HepG2 (cell line): Measurements from ENCODE around the gene COL4A2. TPM values are rescaled to one million over a fixed set of nuclear protein-coding genes. Genes with fewer than 3 reads are reported as not detected.

Experiments used
- ATAC-seq: fragments of 200-7000 bp; cut with Tn5 transposase; 3 replicates; pipeline ENCODE4 v1.9.1; 2020; ENCODE audit warnings: mild to moderate bottlenecking, moderate library complexity
- BruUV-seq: library from RNA; stranded (reverse); fragments of 400-500 nt; replicated peaks from 2 replicates; lab custom pipeline; 2021; lab: Mats Ljungman, UMichigan
- CTCF ChIA-PET: fragments of 300-600 bp; formaldehyde crosslinking; extraction: SDS; loops from one replicate; lab custom pipeline; 2021; ENCODE audit warnings: low total read pairs, inconsistent platforms, low intra/inter-chr PET ratio; lab: Yijun Ruan, JAX
- POLR2A ChIA-PET: fragments of 350-600 bp; sonication (Branson Sonifier 250); formaldehyde crosslinking; loops from one replicate; lab custom pipeline; 2020; ENCODE audit warnings: antibody characterized with exemption, inconsistent platforms; lab: Yijun Ruan, JAX
- DNase-seq: peaks from one replicate; pipeline ENCODE4 v3.0.0-alpha.2; 2015; ENCODE audit warnings: low spot score
- FAIRE-seq: peaks from 3 replicates; lab custom pipeline; 2011; peaks lifted over from hg19 to GRCh38; lab: Jason Lieb, UNC
- H2AFZ ChIP-seq: one replicate; pipeline ENCODE4 v1.6.1; 2011; ENCODE audit warnings: low read length, inconsistent platforms
- H3K27ac ChIP-seq: fragments of 300-600 bp; 3 replicates; pipeline ENCODE4 v1.8.0; 2011; ENCODE audit warnings: mixed run types, mild to moderate bottlenecking, mixed read lengths, low read length, inconsistent platforms; ENCODE audit not compliant: insufficient read depth; ENCODE audit errors: extremely low read length
- H3K27me3 ChIP-seq, 2 experiments: fragments of 200-600 bp in 1 of 2; 2 replicates in 1 of 2; 3 replicates in 1 of 2; pipeline versions ENCODE4 v1.6.0 to v1.8.0; 2011; ENCODE audit warnings: low read length in 2 of 2, mild to moderate bottlenecking in 2 of 2, moderate library complexity in 2 of 2, inconsistent platforms in 1 of 2; ENCODE audit not compliant: insufficient read depth in 2 of 2, control insufficient read depth in 1 of 2
- H3K36me3 ChIP-seq, 2 experiments: fragments of 200-600 bp in 1 of 2; replicated peaks in 1 of 2; 2 replicates in 1 of 2; 3 replicates in 1 of 2; pipeline versions ENCODE4 v1.5.1 to v1.8.0; 2011; ENCODE audit warnings: low read length in 2 of 2, inconsistent platforms in 1 of 2; ENCODE audit not compliant: insufficient read depth in 2 of 2, control insufficient read depth in 1 of 2
- H3K4me1 ChIP-seq: 2 replicates; pipeline ENCODE4 v1.5.1; 2012; ENCODE audit warnings: low read length, inconsistent platforms; ENCODE audit not compliant: insufficient read depth
- H3K4me2 ChIP-seq: 2 replicates; pipeline ENCODE4 v1.6.0; 2011; ENCODE audit warnings: low read depth, low read length, inconsistent platforms
- H3K4me3 ChIP-seq, 3 experiments: fragments of 200-600 bp in 1 of 3; sonication (generic), shearing (Covaris generic) in 1 of 3; replicated peaks in 1 of 3; 2 replicates each; pipeline ENCODE4 v1.5.1; 2011 to 2016; ENCODE audit warnings: low read length in 3 of 3, inconsistent platforms in 2 of 3, low read depth in 2 of 3, mild to moderate bottlenecking in 2 of 3, control low read depth in 1 of 3, mixed read lengths in 1 of 3; ENCODE audit not compliant: insufficient read depth in 1 of 3
- H3K79me2 ChIP-seq: one replicate; pipeline ENCODE4 v1.6.1; 2011; ENCODE audit warnings: low read length, inconsistent platforms; ENCODE audit not compliant: insufficient read depth
- H3K9ac ChIP-seq: 2 replicates; pipeline ENCODE4 v1.6.0; 2011; ENCODE audit warnings: mild to moderate bottlenecking, low read depth, low read length, inconsistent platforms; ENCODE audit not compliant: insufficient read depth
- H3K9me3 ChIP-seq: 2 replicates; pipeline ENCODE4 v1.5.1; 2012; ENCODE audit warnings: mild to moderate bottlenecking, low read length
- H4K20me1 ChIP-seq: 2 replicates; pipeline ENCODE4 v1.6.0; 2011; ENCODE audit warnings: inconsistent platforms, mild to moderate bottlenecking, low read length, moderate library complexity; ENCODE audit not compliant: insufficient read depth
- NRL ChIP-seq: sonication (generic); formaldehyde crosslinking; IDR thresholded peaks from 2 replicates; pipeline ENCODE4 v1.5.0; 2020; ENCODE audit warnings: missing genetic modification reagents, mild to moderate bottlenecking, moderate library complexity, borderline replicate concordance
- ZNF781 ChIP-seq: sonication (generic); formaldehyde crosslinking; IDR thresholded peaks from 2 replicates; pipeline ENCODE4 v1.5.1; 2020; ENCODE audit warnings: borderline replicate concordance, mild to moderate bottlenecking, missing genetic modification reagents; ENCODE audit errors: not compliant biosample characterization
- WGBS: methylation state at CpG from one replicate; pipeline ENCODE4 v1.1.6; 2017; ENCODE audit warnings: low lambda C conversion rate; 5-methylcytosine and 5-hydroxymethylcytosine counted together
- in situ Hi-C: cut with HindIII; loops from 2 replicates; pipeline ENCODE4 v1.10.0; 2017; ENCODE audit warnings: low pct_unique_long_range_greater_than_20kb; ENCODE audit not compliant: extremely low pct_ligation_motif_present
- intact Hi-C: fragments of 100-400 bp; cut with micrococcal nuclease; formaldehyde crosslinking; loops from one replicate; pipeline ENCODE4 v1.10.0; 2022; ENCODE audit not compliant: unreplicated experiment
- polyA plus RNA-seq, 8 experiments: library from polyadenylated mRNA; depleted of rRNA in 3 of 8; stranded (reverse) in 7 of 8; unstranded in 1 of 8; fragments of >200 nt; fragmentation: Illumina TruSeq in 4 of 8; extraction: Trizol in 4 of 8; gene quantifications; 2 replicates each; pipeline versions ENCODE4 v1.2.1 to v1.2.3, GENCODE V29; 2011 to 2016; ENCODE audit warnings: low read depth in 4 of 8, missing spikeins in 1 of 8, mixed read lengths in 1 of 8; ENCODE audit not compliant: insufficient read depth in 1 of 8
- total RNA-seq, 5 experiments: library from RNA; depleted of rRNA; stranded (reverse); fragments of >200 nt; fragmentation: Illumina TruSeq; extraction: Trizol; gene quantifications; 2 replicates each; pipeline ENCODE4 v1.2.3, GENCODE V29; 2016; ENCODE audit warnings: low read depth in 1 of 5
- TF ChIP-seq, protein P1 (sequence below): IDR thresholded peaks from 2 replicates; pipeline ENCODE4 v1.6.1; 2012; ENCODE audit warnings: low read length, improper control_type of control experiment
- TF ChIP-seq, protein P2 (sequence below): sonication (generic); formaldehyde crosslinking; IDR thresholded peaks from 2 replicates; pipeline ENCODE4 v1.8.0; 2022; ENCODE audit warnings: missing genetic modification reagents, mild to moderate bottlenecking, moderate library complexity, borderline replicate concordance

The COL4A2 gene
- total and polyA plus RNA-seq, 2 of the 13 experiments (the other 11 are each of a cell fraction or from before 2014, with no cell fraction given): 0.22 to 1.9 TPM

DNA sequence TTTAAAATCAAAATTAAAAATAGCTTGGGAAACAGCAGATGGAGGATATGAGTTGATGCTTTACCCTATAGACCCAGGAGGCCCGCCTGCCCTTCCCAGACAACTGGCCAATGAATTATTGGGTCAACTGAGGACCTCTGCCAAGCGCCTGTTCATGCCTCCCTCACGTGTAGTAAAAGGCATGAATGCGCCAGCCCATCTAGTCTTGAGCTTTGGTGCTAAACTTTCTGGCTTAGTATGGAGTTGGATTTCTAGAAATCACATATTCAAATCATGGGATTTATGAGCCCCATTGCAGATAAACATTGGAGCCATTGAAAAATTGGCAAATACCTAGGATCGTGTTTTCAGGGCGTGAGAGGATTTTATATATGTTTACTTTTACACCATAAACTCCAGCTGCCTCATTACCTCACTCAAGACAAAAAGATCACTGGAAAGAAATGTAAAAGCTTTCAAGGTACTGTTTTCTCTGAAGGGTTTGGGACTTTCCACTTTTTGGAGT is 47.1 kb downstream of the COL4A2 start:
- TF ChIP-seq ZNF781 (no peak), NRL (CRISPR knock-in tag) (no peak)
- TF ChIP-seq, protein P1, sequence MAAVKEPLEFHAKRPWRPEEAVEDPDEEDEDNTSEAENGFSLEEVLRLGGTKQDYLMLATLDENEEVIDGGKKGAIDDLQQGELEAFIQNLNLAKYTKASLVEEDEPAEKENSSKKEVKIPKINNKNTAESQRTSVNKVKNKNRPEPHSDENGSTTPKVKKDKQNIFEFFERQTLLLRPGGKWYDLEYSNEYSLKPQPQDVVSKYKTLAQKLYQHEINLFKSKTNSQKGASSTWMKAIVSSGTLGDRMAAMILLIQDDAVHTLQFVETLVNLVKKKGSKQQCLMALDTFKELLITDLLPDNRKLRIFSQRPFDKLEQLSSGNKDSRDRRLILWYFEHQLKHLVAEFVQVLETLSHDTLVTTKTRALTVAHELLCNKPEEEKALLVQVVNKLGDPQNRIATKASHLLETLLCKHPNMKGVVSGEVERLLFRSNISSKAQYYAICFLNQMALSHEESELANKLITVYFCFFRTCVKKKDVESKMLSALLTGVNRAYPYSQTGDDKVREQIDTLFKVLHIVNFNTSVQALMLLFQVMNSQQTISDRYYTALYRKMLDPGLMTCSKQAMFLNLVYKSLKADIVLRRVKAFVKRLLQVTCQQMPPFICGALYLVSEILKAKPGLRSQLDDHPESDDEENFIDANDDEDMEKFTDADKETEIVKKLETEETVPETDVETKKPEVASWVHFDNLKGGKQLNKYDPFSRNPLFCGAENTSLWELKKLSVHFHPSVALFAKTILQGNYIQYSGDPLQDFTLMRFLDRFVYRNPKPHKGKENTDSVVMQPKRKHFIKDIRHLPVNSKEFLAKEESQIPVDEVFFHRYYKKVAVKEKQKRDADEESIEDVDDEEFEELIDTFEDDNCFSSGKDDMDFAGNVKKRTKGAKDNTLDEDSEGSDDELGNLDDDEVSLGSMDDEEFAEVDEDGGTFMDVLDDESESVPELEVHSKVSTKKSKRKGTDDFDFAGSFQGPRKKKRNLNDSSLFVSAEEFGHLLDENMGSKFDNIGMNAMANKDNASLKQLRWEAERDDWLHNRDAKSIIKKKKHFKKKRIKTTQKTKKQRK: no peak
- TF ChIP-seq, protein P2, sequence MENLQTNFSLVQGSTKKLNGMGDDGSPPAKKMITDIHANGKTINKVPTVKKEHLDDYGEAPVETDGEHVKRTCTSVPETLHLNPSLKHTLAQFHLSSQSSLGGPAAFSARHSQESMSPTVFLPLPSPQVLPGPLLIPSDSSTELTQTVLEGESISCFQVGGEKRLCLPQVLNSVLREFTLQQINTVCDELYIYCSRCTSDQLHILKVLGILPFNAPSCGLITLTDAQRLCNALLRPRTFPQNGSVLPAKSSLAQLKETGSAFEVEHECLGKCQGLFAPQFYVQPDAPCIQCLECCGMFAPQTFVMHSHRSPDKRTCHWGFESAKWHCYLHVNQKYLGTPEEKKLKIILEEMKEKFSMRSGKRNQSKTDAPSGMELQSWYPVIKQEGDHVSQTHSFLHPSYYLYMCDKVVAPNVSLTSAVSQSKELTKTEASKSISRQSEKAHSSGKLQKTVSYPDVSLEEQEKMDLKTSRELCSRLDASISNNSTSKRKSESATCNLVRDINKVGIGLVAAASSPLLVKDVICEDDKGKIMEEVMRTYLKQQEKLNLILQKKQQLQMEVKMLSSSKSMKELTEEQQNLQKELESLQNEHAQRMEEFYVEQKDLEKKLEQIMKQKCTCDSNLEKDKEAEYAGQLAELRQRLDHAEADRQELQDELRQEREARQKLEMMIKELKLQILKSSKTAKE: no peak
- Histone ChIP-seq H3K79me2 (no peaks in the 10 kb centered on the region), H3K9ac (no peak overlapping the region), H3K4me3 (no peak overlapping the region), H4K20me1 (no peaks in the 10 kb centered on the region), H3K27me3 (peaks cover 0 to 13% of the 10 kb centered on the region in 2 experiments; a peak in 1 of 5 replicates), H3K4me1 (no peaks in the 10 kb centered on the region), H2AFZ (no peak overlapping the region), H3K9me3 (no peaks in the 10 kb centered on the region), H3K36me3 (no peaks in the 10 kb centered on the region), H3K4me2 (no peak overlapping the region), H3K27ac (no peak overlapping the region)
- no peak for ATAC-seq
- in situ Hi-C loops: no loop called here
- ChIA-PET CTCF (no interaction called here), POLR2A (no interaction called here)
- no TSS peak for BruUV-seq
- intact Hi-C loops: no loop called here
- WGBS: 5% methylated on average over 6 of the region's 6 CpGs
- DNase-seq: no peak
- FAIRE-seq: no peak
